Adrenal gland (tissue), 5 donors: ENCODE data around the gene CTAGE15.
"Not testable (repeated sequence)": the region's sequence is repeated elsewhere in the genome, so short reads cannot be mapped to it uniquely, and the experiment has no call there.

Source experiments
- CTCF ChIP-seq, 6 experiments: fragments of 450-650 bp in 4 of 6; fragments of 200-600 bp in 2 of 6; sonication (generic) in 1 of 6; IDR thresholded peaks; 1 replicate in 5 of 6; 2 replicates in 1 of 6; pipeline versions ENCODE4 v1.5.1 to v1.8.0; 2016 to 2021; ENCODE audit warnings: antibody characterized with exemption in 6 of 6, mild to moderate bottlenecking in 2 of 6, moderate library complexity in 1 of 6
- POLR2A ChIP-seq, 2 donors: fragments of 450-650 bp; IDR thresholded peaks; one replicate each; pipeline ENCODE4 v1.6.1; 2017; ENCODE audit warnings: antibody characterized with exemption in 2 of 2, mild to moderate bottlenecking in 2 of 2, moderate library complexity in 1 of 2
- donor health status: DM: no; HTN: no; CAD: no.

GRCh38 chr7:143536443-143536842 is 35.2 kb upstream of the CTAGE15 start:
- not testable (repeated sequence) for TF ChIP-seq CTCF, POLR2A (IDR thresholded peaks at IDR 0.05)
